Measurements from ENCODE around the gene SCART1. TPM values are rescaled to one million over a fixed set of nuclear protein-coding genes. Genes with fewer than 3 reads are reported as not detected.
"Not testable (repeated sequence)": the region's sequence is repeated elsewhere in the genome, so short reads cannot be mapped to it uniquely, and the experiment has no call there.

SCART1 gene
- total and polyA plus RNA-seq, 8 donors = 1.2 to 3.3 (median 2.4) TPM

- Histone ChIP-seq H3K4me3 (no peak overlapping the region), H3K27ac (no peak overlapping the region), H3K36me3 (peaks cover 0 to 79% of the 10 kb centered on the region in 2 donors), H3K9me3 (peaks cover 3 to 26% of the 10 kb centered on the region in 2 donors), H3K27me3 (no peaks in the 10 kb centered on the region), H3K4me1 (no peaks in the 10 kb centered on the region)
- DNase-seq (no peak), ATAC-seq (no peak)
- no peak for TF ChIP-seq CTCF (IDR thresholded peaks at IDR 0.05)
- intact Hi-C loops (cut with DNase I) = no loop called here
Observed at GRCh38 chr10:133412381-133412711, 41.4 kb upstream of the SCART1 start.

- intact Hi-C loops (cut with DNase I); H3K27ac ChIP-seq; H3K4me3 ChIP-seq; H3K4me1 ChIP-seq; DNase-seq; H3K27me3 ChIP-seq; ATAC-seq: not testable (repeated sequence)
- peaks cover 3 to 26% of the 10 kb centered on the region in 2 donors for H3K9me3 ChIP-seq
- H3K36me3 ChIP-seq = peaks cover 0 to 81% of the 10 kb centered on the region in 2 donors
Observed at GRCh38 chr10:133414401-133414800, 39.3 kb upstream of the SCART1 start.

- Histone ChIP-seq H3K27me3 (no peaks in the 10 kb centered on the region), H3K4me1 (no peaks in the 10 kb centered on the region), H3K36me3 (peaks cover 0 to 81% of the 10 kb centered on the region in 2 donors), H3K27ac (no peak overlapping the region), H3K9me3 (peaks cover 3 to 23% of the 10 kb centered on the region in 2 donors), H3K4me3 (no peak overlapping the region)
- intact Hi-C loops (cut with DNase I) = no loop called here
- TF ChIP-seq CTCF (IDR thresholded peaks at IDR 0.05) = no peak
- ATAC-seq (no peak), DNase-seq (no peak)
Observed at GRCh38 chr10:133415752-133416151, 38.0 kb upstream of the SCART1 start.

- Histone ChIP-seq H3K27ac (no peak overlapping the region), H3K27me3 (peaks cover 0 to 18% of the 10 kb centered on the region in 2 donors), H3K9me3 (no peaks in the 10 kb centered on the region), H3K36me3 (peaks cover 0 to 60% of the 10 kb centered on the region in 2 donors), H3K4me1 (peaks cover 0 to 7% of the 10 kb centered on the region in 2 donors), H3K4me3 (no peak overlapping the region)
- DNase-seq = peak in 1 of 4 donors; percentile 52
- ATAC-seq = no peak
- intact Hi-C loops (cut with DNase I) = no loop called here
- no peak for TF ChIP-seq CTCF (IDR thresholded peaks at IDR 0.05)
Observed at GRCh38 chr10:133418289-133418993, 35.3 kb upstream of the SCART1 start.

- no peak for TF ChIP-seq CTCF (IDR thresholded peaks at IDR 0.05)
- peak in 1 of 4 donors; percentile 71 for DNase-seq
Observed at GRCh38 chr10:133419211-133419950, 34.4 kb upstream of the SCART1 start.

More at GRCh38 chr10:133419211-133419950, 34.4 kb upstream of the SCART1 start:
- Histone ChIP-seq H3K27me3 (peaks cover 0 to 25% of the 10 kb centered on the region in 2 donors), H3K4me3 (no peak overlapping the region), H3K36me3 (peaks cover 0 to 56% of the 10 kb centered on the region in 2 donors), H3K4me1 (peaks cover 0 to 7% of the 10 kb centered on the region in 2 donors), H3K9me3 (no peaks in the 10 kb centered on the region), H3K27ac (no peak overlapping the region)
- ATAC-seq = no peak
- intact Hi-C loops (cut with DNase I) = no loop called here

All from left lung (tissue), 10 donors.